HL-60/S4 treated with retinoic acid at 250 ng/mL for 4 days and 3 days (cell line): ENCODE results near the gene ASAP2.

Experiments used
- in situ Hi-C: fragments of 300-500 bp; cut with MboI; formaldehyde crosslinking; loops from 2 replicates; pipeline ENCODE4 v1.7.0; 2022; ENCODE audit warnings: low sequenced_read_pairs

The ASAP2 gene

GRCh38 chr2:9374071-9374730 is 167.6 kb downstream of the ASAP2 start:
- in situ Hi-C loops = no loop called here

GRCh38 chr2:9375857-9376428 is 169.3 kb downstream of the ASAP2 start:
- in situ Hi-C loops = no loop called here

- in situ Hi-C loops = no loop called here
Measured at GRCh38 chr2:9377461-9378097, 171.0 kb downstream of the ASAP2 start.

- in situ Hi-C loops = no loop called here
Measured at GRCh38 chr2:9378433-9379390, 172.1 kb downstream of the ASAP2 start.

- in situ Hi-C loops = no loop called here
Measured at GRCh38 chr2:9379391-9379755, 172.8 kb downstream of the ASAP2 start.

GRCh38 chr2:9380702-9381628 is 174.4 kb downstream of the ASAP2 start:
- in situ Hi-C loops = no loop called here

- in situ Hi-C loops = no loop called here
Measured at GRCh38 chr2:9382604-9383235, 176.1 kb downstream of the ASAP2 start.

GRCh38 chr2:9384521-9384920 is 177.9 kb downstream of the ASAP2 start:
- in situ Hi-C loops = no loop called here

- in situ Hi-C loops = no loop called here
Measured at GRCh38 chr2:9385841-9386240, 179.2 kb downstream of the ASAP2 start.

GRCh38 chr2:9388199-9388681 is 181.6 kb downstream of the ASAP2 start:
- in situ Hi-C loops = no loop called here

GRCh38 chr2:9388950-9389911 is 182.6 kb downstream of the ASAP2 start:
- in situ Hi-C loops = no loop called here

GRCh38 chr2:9390151-9390850 is 183.7 kb downstream of the ASAP2 start:
- in situ Hi-C loops = no loop called here

- in situ Hi-C loops = no loop called here
Measured at GRCh38 chr2:9390991-9391390, 184.4 kb downstream of the ASAP2 start.

GRCh38 chr2:9391961-9392720 is 185.5 kb downstream of the ASAP2 start:
- in situ Hi-C loops = no loop called here

- in situ Hi-C loops = no loop called here
Measured at GRCh38 chr2:9392898-9393765, 186.5 kb downstream of the ASAP2 start.

GRCh38 chr2:9394816-9395215 is 188.2 kb downstream of the ASAP2 start:
- in situ Hi-C loops = no loop called here
